SW 1271 (cell line): Measurements from ENCODE around the gene CCNF.
"Not testable (repeated sequence)": the region's sequence is repeated elsewhere in the genome, so short reads cannot be mapped to it uniquely, and the experiment has no call there.

Experiments used
- DNase-seq, 2 experiments: peaks; one replicate each; lab custom pipeline; 2025; lab: John Stamatoyannopoulos, UW

The CCNF gene

GRCh38 chr16:2429034-2429770, at the start of gene CCNF:
Gene CCNF, plus strand, starts transcription at chr16:2429447. Its CDS starts 35 bp downstream, at chr16:2429482.
- peak in 1 of 2 experiments; percentile 78 for DNase-seq

GRCh38 chr16:2383501-2383900, 45.7 kb upstream of the CCNF start:
- no peak for DNase-seq

- DNase-seq = no peak
These were observed 44.8 kb upstream of the CCNF start for GRCh38 chr16:2384426-2384825.

GRCh38 chr16:2385190-2385836, 43.9 kb upstream of the CCNF start:
- no peak for DNase-seq

GRCh38 chr16:2385982-2386381, 43.3 kb upstream of the CCNF start:
- not testable (repeated sequence) for DNase-seq

- no peak for DNase-seq
These were observed 42.3 kb upstream of the CCNF start for GRCh38 chr16:2386990-2387389.

- no peak for DNase-seq
These were observed 40.9 kb upstream of the CCNF start for GRCh38 chr16:2388139-2388874.

GRCh38 chr16:2388875-2389433, 40.3 kb upstream of the CCNF start:
- DNase-seq = no peak

GRCh38 chr16:2392025-2392424, 37.2 kb upstream of the CCNF start:
- DNase-seq = no peak

GRCh38 chr16:2398520-2398919, 30.7 kb upstream of the CCNF start:
- DNase-seq = no peak

- DNase-seq = no peak
These were observed 25.1 kb upstream of the CCNF start for GRCh38 chr16:2404099-2404498.

- no peak for DNase-seq
These were observed 14.2 kb upstream of the CCNF start for GRCh38 chr16:2415085-2415484.

GRCh38 chr16:2420035-2420434, 9.2 kb upstream of the CCNF start:
- no peak for DNase-seq

GRCh38 chr16:2422123-2422867, 7.0 kb upstream of the CCNF start:
- no peak for DNase-seq

GRCh38 chr16:2424061-2425007, 4.9 kb upstream of the CCNF start:
- DNase-seq = no peak

GRCh38 chr16:2425008-2425518, 4.2 kb upstream of the CCNF start:
- DNase-seq = no peak

GRCh38 chr16:2425825-2426430, 3.3 kb upstream of the CCNF start:
- DNase-seq = no peak

- DNase-seq = no peak
These were observed 2.3 kb upstream of the CCNF start for GRCh38 chr16:2426941-2427361.

GRCh38 chr16:2427526-2427925, 1.7 kb upstream of the CCNF start:
- no peak for DNase-seq
